ENCODE results near the gene PLEKHF1.

Gene PLEKHF1

DNA sequence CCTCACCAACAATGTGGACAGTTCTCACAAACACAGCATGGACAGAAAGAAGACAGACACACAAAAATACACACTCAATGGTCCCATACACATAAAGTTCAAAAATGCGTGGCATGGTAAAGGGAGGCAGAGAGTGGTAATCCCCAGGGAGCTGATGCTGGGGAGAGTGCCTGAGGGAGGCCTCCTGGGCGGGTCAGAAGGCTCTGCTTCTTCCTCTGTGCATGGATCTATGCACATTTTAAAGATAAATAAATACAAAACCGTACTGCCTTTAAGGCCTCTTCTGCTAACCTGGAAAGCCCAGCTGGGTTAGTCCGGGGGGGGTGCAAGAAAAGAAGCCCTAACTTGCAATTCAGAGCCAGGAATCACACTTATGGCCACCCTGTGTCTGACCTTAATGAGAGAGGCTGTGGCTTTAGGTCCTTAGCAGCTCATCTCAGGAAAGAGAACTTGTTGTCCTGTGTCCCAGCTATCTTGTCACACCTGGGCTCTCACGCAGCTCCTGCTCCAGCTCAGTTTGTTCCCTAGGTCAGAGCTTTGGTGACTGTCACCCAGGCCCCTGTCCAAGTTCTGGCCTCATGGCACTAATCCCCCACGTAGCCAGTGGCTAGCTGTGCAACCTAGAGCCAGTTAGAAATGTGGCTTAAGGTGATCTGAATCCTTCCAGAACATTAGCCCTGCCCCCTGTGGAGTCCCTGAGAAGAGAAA lies 30.7 kb upstream of the PLEKHF1 start:
- no peak for DNase-seq (ENCODE audit: low read depth in 2 of 2)

DNA sequence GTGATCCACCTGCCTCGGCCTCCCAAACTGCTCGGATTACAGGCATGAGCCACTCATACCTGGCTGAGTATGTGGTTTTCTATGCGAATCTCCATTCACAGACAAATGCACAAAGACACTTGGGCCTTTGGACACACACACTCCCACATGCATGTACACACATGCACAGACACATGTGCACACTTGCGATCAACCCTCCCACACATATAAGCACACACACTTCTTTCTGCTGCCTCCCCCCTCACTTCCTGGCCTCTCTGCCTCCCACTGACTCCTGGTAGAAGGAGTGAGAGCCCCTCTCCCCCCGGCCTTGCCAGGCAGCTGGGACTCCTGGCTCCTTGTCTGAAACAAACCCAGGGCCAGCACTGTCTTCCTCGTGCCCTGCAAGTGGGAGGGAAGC lies 29.3 kb upstream of the PLEKHF1 start:
- DNase-seq (ENCODE audit: low read depth in 2 of 2) = no peak

DNA sequence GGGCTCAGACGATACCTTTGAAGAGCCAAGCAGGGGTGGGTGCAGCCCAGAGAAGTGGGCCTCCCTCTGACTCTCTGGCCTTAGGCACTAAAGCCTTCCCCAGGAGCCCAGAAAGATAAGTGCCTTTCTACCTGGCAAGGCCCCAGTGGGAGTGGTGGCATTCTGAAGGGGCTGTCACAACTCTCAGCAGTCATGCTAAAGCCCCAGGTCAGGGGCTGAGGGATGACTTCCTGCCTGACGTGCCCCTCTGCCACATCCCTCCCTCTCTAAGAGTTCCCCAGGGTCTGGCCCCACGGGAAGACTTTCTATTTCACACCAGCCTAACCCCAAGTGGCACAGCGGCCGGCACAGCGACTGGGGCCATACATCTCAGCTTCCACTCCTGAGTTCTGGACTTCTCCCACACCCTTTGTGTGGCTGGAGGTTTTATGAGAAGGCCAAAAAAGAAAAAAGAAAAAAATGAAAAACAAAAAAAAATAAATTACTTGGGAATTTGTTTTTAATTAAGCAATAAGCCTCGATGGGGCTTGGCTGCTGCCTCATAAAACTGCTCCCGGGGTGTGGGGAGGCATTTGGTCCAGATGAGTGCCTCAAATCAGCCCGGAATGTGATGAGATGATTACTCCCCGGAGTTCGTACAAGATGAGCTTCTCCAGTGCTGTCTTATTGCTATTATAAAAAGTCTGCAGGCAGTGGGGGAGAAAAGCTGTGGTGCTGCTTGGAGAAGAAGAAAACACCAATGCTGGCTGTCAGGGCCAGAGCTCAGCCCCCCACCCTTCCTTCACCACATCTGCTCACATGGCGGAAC lies 28.5 kb upstream of the PLEKHF1 start:
- no peak for DNase-seq (ENCODE audit: low read depth in 2 of 2)

DNA sequence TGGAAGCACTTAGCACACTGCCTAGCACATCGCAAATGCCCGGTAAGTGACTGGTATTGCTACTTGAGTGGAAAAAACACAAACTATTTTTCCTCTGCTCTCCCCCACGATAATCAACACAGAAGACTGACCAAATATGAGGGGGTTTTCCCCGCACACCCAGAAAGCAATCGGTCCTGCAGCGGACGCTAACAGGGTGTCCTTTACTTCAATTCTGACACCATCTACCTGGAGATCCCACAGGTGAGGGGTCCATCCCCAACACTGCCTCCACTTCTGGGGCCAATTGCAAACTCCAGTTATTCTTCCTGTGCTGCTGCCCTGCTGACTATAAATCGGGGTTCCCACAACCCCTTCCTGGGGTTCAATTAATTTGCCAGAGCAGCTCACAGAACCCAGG lies 26.2 kb upstream of the PLEKHF1 start:
- DNase-seq (ENCODE audit: low read depth in 2 of 2) = no peak

- DNase-seq (ENCODE audit: low read depth in 2 of 2) = no peak
Measured at GRCh38 chr19:29640231-29640630, 25.0 kb upstream of the PLEKHF1 start.

GRCh38 chr19:29641597-29641996 lies 23.7 kb upstream of the PLEKHF1 start:
- DNase-seq (ENCODE audit: low read depth in 2 of 2) = no peak

DNA sequence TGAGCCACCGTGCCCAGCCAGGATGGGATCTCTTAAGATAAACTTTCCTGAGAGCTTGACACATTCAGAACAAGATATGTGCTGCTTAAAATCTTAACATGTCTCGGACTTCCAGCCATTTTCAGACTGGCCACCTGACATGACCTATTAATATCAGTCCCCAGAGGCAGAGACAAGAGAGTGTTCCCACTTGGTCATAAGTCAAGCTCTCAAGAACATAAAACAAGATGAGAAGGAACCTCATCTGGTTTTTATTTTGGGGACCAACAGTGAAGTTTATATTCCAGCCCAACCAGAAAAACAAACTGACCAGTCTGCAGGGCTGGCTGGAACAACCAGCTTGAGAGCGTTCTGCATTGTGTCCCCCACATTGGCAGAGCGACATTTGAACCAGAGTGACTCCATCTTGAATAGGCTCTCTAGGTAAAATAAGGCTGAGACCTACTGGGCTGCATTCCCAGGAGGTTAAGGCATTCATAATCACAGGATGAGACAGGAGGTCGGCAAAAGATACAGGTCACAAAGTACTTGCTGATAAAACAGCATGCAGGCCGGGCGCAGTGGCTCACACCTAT lies 21.8 kb upstream of the PLEKHF1 start:
- no peak for DNase-seq (ENCODE audit: low read depth in 2 of 2)

DNA sequence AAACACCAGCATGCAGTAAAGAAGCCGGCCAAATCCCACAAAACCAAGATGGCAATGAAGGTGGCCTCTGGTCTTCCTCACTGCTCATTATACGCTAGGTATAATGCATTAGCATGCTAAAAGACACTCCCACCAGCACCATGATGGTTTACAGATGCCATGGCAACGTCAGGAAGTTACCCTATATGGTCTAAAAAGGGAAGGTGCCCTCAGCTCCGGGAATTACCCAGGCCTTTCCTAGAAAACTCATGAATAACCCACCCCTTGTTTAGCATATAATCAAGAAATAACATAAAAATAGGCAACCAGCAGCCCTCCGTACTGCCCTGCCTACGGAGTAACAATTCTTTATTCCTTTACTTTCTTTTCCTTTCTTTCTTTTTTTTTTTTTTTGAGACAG lies 21.1 kb upstream of the PLEKHF1 start:
- no peak for DNase-seq (ENCODE audit: low read depth in 2 of 2)

GRCh38 chr19:29645491-29645867 lies 19.8 kb upstream of the PLEKHF1 start:
- DNase-seq (ENCODE audit: low read depth in 2 of 2) = no peak

DNA sequence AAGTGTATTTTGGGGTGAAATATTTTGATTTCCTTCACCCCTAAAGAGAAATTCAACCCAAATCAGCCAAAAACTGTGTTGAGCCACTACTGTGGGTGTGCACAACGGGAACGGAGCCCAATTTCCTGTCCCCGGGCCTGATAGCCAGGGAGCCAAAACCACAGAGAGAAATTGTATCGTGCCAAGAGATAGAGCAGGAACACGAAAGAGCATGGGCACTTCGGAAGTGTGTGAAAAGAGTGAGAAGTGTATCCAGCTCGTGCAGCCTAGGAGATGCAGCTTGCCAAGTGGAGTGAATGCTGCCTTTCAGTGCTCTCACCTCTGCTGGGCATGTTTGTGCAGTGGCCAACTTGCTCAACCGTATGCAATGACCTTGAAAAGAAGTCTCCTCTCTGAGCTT lies 19.4 kb upstream of the PLEKHF1 start:
- no peak for DNase-seq (ENCODE audit: low read depth in 2 of 2)

DNA sequence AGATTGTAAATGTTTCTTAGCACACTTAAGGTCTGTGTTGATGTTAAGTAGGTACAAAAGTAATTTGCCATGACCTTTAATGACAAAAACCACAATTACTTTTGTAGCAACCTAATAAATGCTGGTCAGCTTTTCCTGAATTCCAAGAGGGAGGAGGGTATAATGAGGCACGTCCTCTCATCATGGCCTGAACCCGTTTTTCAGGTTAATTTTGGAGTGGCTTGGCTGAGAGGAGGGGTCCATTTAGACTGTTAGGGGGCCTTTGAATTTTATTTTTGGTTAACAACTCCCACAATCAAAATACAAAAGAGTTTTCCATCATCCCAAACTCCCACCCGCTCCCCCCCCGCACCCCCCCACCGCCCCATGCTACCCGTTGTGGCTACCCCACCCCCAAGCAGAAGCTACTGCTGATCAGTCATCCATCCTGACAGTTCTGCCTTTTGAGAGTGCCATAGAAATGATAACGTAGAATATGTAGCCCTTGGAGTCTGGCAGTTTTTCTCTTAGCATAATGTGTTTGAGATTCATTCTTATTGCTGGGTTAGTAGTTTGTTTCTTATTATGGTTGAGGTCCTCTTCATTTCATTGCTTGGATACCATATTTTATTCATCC lies 14.4 kb upstream of the PLEKHF1 start:
- no peak for DNase-seq (ENCODE audit: low read depth in 2 of 2)

DNA sequence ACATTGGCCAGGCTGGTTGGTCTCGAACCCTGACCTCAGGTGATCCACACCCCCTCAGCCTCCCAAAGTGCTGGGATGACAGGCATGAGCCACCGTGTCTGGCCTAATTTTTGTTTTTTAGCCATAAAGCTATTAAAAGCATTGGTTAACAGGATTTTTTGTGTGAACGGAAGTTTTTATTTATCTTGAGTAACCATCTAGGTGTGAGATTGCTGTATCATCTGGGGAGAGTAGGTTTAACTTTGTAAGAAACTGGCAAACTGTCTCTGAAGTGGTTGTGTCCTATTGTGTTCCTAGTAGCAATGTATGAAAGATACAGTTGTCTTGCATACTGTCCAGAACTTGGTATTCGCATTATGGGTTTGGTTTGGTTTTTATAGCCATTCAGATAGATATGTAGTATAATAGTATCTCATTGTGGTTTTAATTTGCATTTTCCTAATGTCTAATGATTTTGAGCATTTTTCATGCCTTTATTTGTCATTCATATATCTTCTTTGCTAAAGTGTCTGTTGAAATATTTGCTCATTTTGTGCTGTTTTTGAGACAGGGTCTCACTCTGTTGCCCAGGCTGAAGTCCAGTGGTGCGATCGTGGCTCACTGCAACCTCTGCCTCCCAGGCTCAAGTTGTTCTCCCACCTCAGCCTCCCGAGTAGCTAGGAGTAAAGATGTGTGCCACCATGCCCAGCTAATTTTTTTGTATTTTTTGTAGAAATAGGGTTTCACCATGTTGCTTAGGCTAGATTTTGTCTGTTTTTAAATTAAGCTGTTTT lies 13.5 kb upstream of the PLEKHF1 start:
- DNase-seq (ENCODE audit: low read depth in 2 of 2) = no peak

GRCh38 chr19:29653398-29653797 lies 11.9 kb upstream of the PLEKHF1 start:
- no peak for DNase-seq (ENCODE audit: low read depth in 2 of 2)

DNA sequence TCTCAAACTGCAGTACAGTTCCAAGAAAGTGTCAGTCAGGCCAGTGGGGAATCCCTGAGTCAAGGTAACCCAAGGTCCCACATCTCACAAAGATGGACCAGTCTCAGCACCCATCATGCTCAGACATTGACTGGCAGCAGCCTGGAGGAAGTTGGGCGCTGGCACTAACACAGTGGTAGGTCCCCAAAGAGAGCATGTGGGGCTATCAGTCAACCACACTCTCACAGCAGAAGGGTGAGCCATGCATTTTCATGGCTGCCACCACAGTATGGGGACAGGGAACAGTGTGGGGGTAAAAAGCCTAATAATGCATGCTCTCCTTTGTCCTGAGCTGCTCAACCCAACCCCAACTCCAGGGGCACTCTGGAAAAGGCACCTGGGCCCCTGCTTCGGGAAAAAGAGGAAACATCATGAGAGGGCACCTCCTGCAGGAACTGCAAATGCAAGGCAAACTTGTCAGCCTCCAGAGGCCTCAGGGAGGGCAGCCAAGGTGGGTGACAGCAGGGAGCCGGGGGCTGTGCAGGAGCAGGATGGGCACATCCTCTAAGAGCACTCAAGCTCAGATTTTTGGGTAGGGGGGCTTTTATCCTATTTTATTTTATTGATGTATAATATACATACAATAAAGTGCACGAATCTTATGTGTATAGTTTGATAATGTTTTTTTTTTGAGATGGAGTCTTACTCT lies 9.5 kb upstream of the PLEKHF1 start:
- no peak for DNase-seq (ENCODE audit: low read depth in 2 of 2)

- no peak for DNase-seq (ENCODE audit: low read depth in 2 of 2)
Measured at GRCh38 chr19:29658221-29658991, 6.9 kb upstream of the PLEKHF1 start.

DNA sequence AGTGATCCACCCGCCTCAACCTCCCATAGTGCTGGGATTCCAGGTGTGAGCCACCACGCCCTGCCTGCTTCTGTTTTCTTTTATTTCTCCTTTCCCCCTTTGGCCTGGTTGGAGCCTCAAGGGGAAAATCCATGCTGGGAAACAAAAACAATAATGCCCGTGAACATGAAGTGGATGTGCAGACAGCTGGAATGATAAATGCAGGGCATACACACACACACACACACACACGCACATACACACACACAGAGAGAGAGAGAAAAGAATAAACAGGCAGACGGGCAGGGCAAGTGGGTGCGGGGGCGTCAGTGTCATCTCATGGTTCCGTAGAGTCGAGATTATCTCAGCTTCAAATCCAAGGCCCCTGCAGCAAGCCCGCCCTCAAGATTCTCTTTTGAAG lies 4.4 kb upstream of the PLEKHF1 start:
- DNase-seq (ENCODE audit: low read depth in 2 of 2) = no peak

GRCh38 chr19:29662278-29662603 lies 3.0 kb upstream of the PLEKHF1 start:
- DNase-seq (ENCODE audit: low read depth in 2 of 2) = no peak

GRCh38 chr19:29662604-29663404 lies 2.5 kb upstream of the PLEKHF1 start:
- no peak for DNase-seq (ENCODE audit: low read depth in 2 of 2)

DNA sequence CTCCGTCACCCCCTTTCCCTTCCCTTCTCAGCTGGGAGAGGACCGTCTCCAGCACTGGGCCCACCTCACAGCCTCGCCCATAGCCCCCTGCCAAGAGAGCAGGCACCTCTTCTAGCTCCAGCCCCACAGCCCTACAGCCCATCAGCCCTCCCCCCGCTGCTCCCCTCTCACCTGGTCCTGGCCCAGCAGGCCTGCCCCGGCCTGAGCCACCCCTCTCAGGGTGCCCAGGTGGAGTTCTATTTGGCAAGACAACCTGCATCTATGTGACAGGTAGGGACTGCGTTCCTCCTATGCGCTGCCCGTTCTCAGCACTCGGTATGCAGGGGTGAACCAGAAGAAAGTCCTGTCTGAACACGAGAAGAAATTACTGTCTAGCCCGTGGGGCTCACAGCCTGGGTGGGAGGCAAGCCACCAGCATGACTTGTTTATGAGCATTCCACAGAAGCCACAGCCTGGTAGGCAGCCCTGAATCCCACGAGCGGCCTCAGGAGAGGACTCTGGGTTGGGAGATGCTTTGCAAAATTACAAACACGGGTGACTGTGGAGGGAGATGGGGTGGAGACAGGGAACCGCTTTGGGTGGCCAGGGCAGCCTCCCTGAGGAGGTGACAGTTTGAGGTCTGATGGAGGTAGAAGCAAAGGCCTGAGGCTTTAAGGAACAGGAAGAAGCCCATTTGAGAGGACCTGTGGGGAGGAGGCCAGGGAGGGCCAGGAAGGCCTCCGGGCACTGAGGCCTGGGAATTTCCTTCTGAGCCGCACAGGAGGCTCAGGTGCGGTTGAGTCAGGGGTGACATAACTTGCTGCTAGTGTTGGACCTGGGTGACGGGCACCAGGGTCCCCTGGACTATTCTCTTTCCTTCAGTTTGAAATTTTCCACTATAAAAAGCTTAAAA lies 1.2 kb upstream of the PLEKHF1 start:
- DNase-seq (ENCODE audit: low read depth in 2 of 2) = no peak
